IMR-90 (cell line): ENCODE results near the gene GCDH. TPM values are rescaled to one million over a fixed set of nuclear protein-coding genes. Genes with fewer than 3 reads are reported as not detected.

Source experiments
- ATAC-seq: fragments of 200-7000 bp; cut with Tn5 transposase; 2 replicates; pipeline ENCODE4 v1.9.1; 2020; ENCODE audit warnings: low read depth, mild to moderate bottlenecking, moderate library complexity
- BruUV-seq: library from RNA; stranded (reverse); fragments of 400-500 nt; replicated peaks from 2 replicates; lab custom pipeline; 2021; lab: Mats Ljungman, UMichigan
- CTCF ChIA-PET: fragments of 300-600 bp; formaldehyde crosslinking; extraction: SDS; loops from one replicate; lab custom pipeline; 2021; ENCODE audit warnings: antibody characterized with exemption; lab: Yijun Ruan, JAX
- POLR2A ChIA-PET: fragments of 300-600 bp; sonication (Branson Sonifier 250); formaldehyde crosslinking; loops from one replicate; lab custom pipeline; 2022; ENCODE audit warnings: antibody characterized with exemption; ENCODE audit not compliant: unreplicated experiment; lab: Charles Lee
- DNase-seq: peaks from one replicate; pipeline ENCODE4 v3.0.0; 2013
- H2AFZ ChIP-seq: replicated peaks from 2 replicates; pipeline ENCODE3; 2013; ENCODE audit warnings: low read length, mild to moderate bottlenecking; ENCODE audit not compliant: poor library complexity
- H2AK5ac ChIP-seq: 2 replicates; pipeline ENCODE4 v1.6.1; 2013; ENCODE audit warnings: low read depth, low read length, inconsistent platforms
- H2AK9ac ChIP-seq: replicated peaks from 2 replicates; pipeline ENCODE3; 2013; ENCODE audit warnings: mild to moderate bottlenecking, low read depth, low read length, moderate library complexity; ENCODE audit not compliant: poor library complexity
- H2BK120ac ChIP-seq: 2 replicates; pipeline ENCODE4 v1.6.1; 2013; ENCODE audit warnings: low read depth, low read length, inconsistent platforms
- H2BK15ac ChIP-seq: 3 replicates; pipeline ENCODE4 v1.6.1; 2013; ENCODE audit warnings: low read depth, low read length, inconsistent platforms
- H2BK20ac ChIP-seq: 2 replicates; pipeline ENCODE4 v1.6.1; 2013; ENCODE audit warnings: low read depth, mild to moderate bottlenecking, inconsistent platforms, low read length, moderate library complexity
- H2BK5ac ChIP-seq: 2 replicates; pipeline ENCODE4 v1.6.1; 2013; ENCODE audit warnings: mild to moderate bottlenecking, low read depth, low read length, inconsistent platforms; ENCODE audit not compliant: poor library complexity, severe bottlenecking
- H3K14ac ChIP-seq: replicated peaks from 2 replicates; pipeline ENCODE4 v1.6.1; 2013; ENCODE audit warnings: low read depth, low read length, inconsistent platforms
- H3K18ac ChIP-seq: 2 replicates; pipeline ENCODE4 v1.6.1; 2013; ENCODE audit warnings: low read depth, low read length, control low read depth
- H3K23ac ChIP-seq: 2 replicates; pipeline ENCODE4 v1.6.1; 2013; ENCODE audit warnings: low read depth, low read length, inconsistent platforms
- H3K27ac ChIP-seq: 2 replicates; pipeline ENCODE4 v1.5.1; 2013; ENCODE audit warnings: mild to moderate bottlenecking, control low read depth, low read length; ENCODE audit not compliant: insufficient read depth
- H3K27me3 ChIP-seq: 2 replicates; pipeline ENCODE4 v1.6.1; 2013; ENCODE audit warnings: low read length; ENCODE audit not compliant: control insufficient read depth, insufficient read depth
- H3K36me3 ChIP-seq: 2 replicates; pipeline ENCODE4 v1.6.1; 2013; ENCODE audit warnings: low read length, mixed read lengths; ENCODE audit not compliant: control insufficient read depth, insufficient read depth
- H3K4ac ChIP-seq: 2 replicates; pipeline ENCODE4 v1.6.1; 2013; ENCODE audit warnings: low read depth, low read length, inconsistent platforms
- H3K4me1 ChIP-seq: 2 replicates; pipeline ENCODE4 v1.6.1; 2013; ENCODE audit warnings: low read length, mixed read lengths; ENCODE audit not compliant: control insufficient read depth, insufficient read depth
- H3K4me2 ChIP-seq: 2 replicates; pipeline ENCODE4 v1.6.1; 2013; ENCODE audit warnings: low read depth, mild to moderate bottlenecking, control low read depth, low read length, moderate library complexity
- H3K4me3 ChIP-seq: 2 replicates; pipeline ENCODE4 v1.5.1; 2013; ENCODE audit warnings: low read depth, mild to moderate bottlenecking, control low read depth, low read length, moderate library complexity; ENCODE audit not compliant: insufficient read depth
- H3K56ac ChIP-seq: 2 replicates; pipeline ENCODE4 v1.6.1; 2013; ENCODE audit warnings: low read length, inconsistent platforms; ENCODE audit not compliant: insufficient read depth; ENCODE audit errors: extremely low read depth
- H3K79me1 ChIP-seq, 2 experiments: 2 replicates each; pipeline ENCODE4 v1.6.1; 2013; ENCODE audit warnings: low read length in 2 of 2, inconsistent platforms in 1 of 2, low read depth in 1 of 2
- H3K9ac ChIP-seq: 2 replicates; pipeline ENCODE4 v1.6.1; 2013; ENCODE audit warnings: low read depth, low read length, control low read depth
- H3K9me1 ChIP-seq: 2 replicates; pipeline ENCODE4 v1.6.1; 2013; ENCODE audit warnings: low read length, inconsistent platforms; ENCODE audit not compliant: insufficient read depth
- H3K9me3 ChIP-seq: 2 replicates; pipeline ENCODE4 v1.6.1; 2013; ENCODE audit warnings: low read length; ENCODE audit not compliant: control insufficient read depth, insufficient read depth
- H4K20me1 ChIP-seq: 2 replicates; pipeline ENCODE4 v1.6.1; 2013; ENCODE audit warnings: low read length, inconsistent platforms; ENCODE audit not compliant: insufficient read depth
- H4K5ac ChIP-seq: 2 replicates; pipeline ENCODE4 v1.6.1; 2013; ENCODE audit warnings: mild to moderate bottlenecking, low read depth, low read length, control low read depth
- H4K8ac ChIP-seq, 2 experiments: 2 replicates each; pipeline ENCODE4 v1.6.1; 2013; ENCODE audit warnings: low read depth in 2 of 2, low read length in 2 of 2, control low read depth in 1 of 2, inconsistent platforms in 1 of 2
- H4K91ac ChIP-seq: 2 replicates; pipeline ENCODE4 v1.6.1; 2013; ENCODE audit warnings: low read depth, low read length, inconsistent platforms; ENCODE audit not compliant: insufficient read depth
- FOS ChIP-seq: fragments of 150-350 bp; IDR thresholded peaks from 2 replicates; pipeline ENCODE4 v1.6.1; 2016; ENCODE audit warnings: low read depth, low read length
- WGBS, 2 experiments: methylation state at CpG; one replicate each; pipeline versions ENCODE4 v1.1.5 to v1.1.7; 2013; ENCODE audit warnings: missing lambda C conversion rate in 2 of 2; ENCODE audit not compliant: insufficient read length in 1 of 2; ENCODE audit errors: extremely low coverage in 2 of 2; 5-methylcytosine and 5-hydroxymethylcytosine counted together
- dilution Hi-C: fragments of 300-500 bp; cut with HindIII; formaldehyde crosslinking; loops from one replicate; pipeline ENCODE4 v1.14.3; 2018; ENCODE audit warnings: low sequenced_read_pairs; ENCODE audit not compliant: unreplicated experiment
- in situ Hi-C: fragments of 300-500 bp; cut with MboI; formaldehyde crosslinking; loops from 3 replicates; pipeline ENCODE4 v1.14.3; 2019; ENCODE audit warnings: low sequenced_read_pairs, inconsistent platforms, mixed read lengths
- intact Hi-C: fragments of 100-400 bp; cut with micrococcal nuclease; formaldehyde crosslinking; loops from 2 replicates; pipeline ENCODE4 v1.10.0; 2022
- polyA plus RNA-seq, 3 experiments: library from polyadenylated mRNA; depleted of rRNA; stranded (reverse); fragments of >200 nt; gene quantifications; 2 replicates each; pipeline ENCODE4 v1.2.3, GENCODE V29; 2012; ENCODE audit warnings: low replicate concordance in 1 of 3
- total RNA-seq: library from RNA; depleted of rRNA; stranded (reverse); fragments of >200 nt; gene quantifications from 2 replicates; pipeline ENCODE4 v1.2.3, GENCODE V29; 2012

GCDH gene
- total and polyA plus RNA-seq, 2 of the 4 experiments (the other 2 are of a cell fraction), result 27.7 to 41.6 TPM

- Histone ChIP-seq H3K4me1 (peaks cover 5% of the 10 kb centered on the region; the same call in 1 of the 2 replicates), H3K9me1 (peaks cover 5% of the 10 kb centered on the region; the same call in 1 of the 2 replicates), H3K9me3 (peaks cover 13% of the 10 kb centered on the region), H3K56ac (peak overlapping the region; percentile 21; the same call in 1 of the 2 replicates), H3K23ac (no peak overlapping the region; the same call in 1 of the 2 replicates), H3K18ac (no peak overlapping the region), H3K4ac (peak overlapping the region; percentile 43; the same call in 1 of the 2 replicates), H3K36me3 (peaks cover 12% of the 10 kb centered on the region; the same call in 1 of the 2 replicates), H3K27ac (peak overlapping the region; percentile 2; the same call in 1 of the 2 replicates), H3K4me2 (peak overlapping the region; percentile 81), H2BK120ac (no peak overlapping the region), H2BK5ac (no peak overlapping the region), H3K4me3 (peak overlapping the region; percentile 61), H3K27me3 (peaks cover 16% of the 10 kb centered on the region), H2AFZ (peak overlapping the region; percentile 99), H4K91ac (no peak overlapping the region), H3K79me1 (peaks cover 0 to 7% of the 10 kb centered on the region in 2 experiments; a peak in 1 of 4 replicates), H2AK5ac (no peak overlapping the region), H2BK15ac (no peak overlapping the region), H3K14ac (peak overlapping the region; percentile 7; the same call in 1 of the 2 replicates), H3K9ac (peak overlapping the region; percentile 36), H4K5ac (no peak overlapping the region), H2BK20ac (no peak overlapping the region), H4K20me1 (no peaks in the 10 kb centered on the region), H2AK9ac (peak overlapping the region; percentile 80), H4K8ac (peak overlapping the region; percentile 28 to 66; a peak in 2 of 4 replicates)
- in situ Hi-C loops (no loop called here), dilution Hi-C loops (no loop called here), intact Hi-C loops (no loop called here)
- no TSS peak for BruUV-seq
- TF ChIP-seq FOS, result no peak
- ChIA-PET POLR2A (no interaction called here), CTCF (interaction anchor here (0.6 kb wide), 1 partner anchor 12 kb away, joined by 8 read pairs; no protein-coding TSS in a partner anchor)
- peak; percentile 53 for ATAC-seq
- DNase-seq, result peak; percentile 6
- 11% methylated on average over 16 of the region's 29 CpGs; no CpG with 5 or more reads in 1 of the 2 experiments for WGBS, 2 experiments
These were observed 10.3 kb upstream of the GCDH start for GRCh38 chr19:12880551-12881171.
